OCI-LY1 (cell line): ENCODE measurements around the gene SMC6.

ENCODE experiments used
- H2AFZ ChIP-seq: fragments of 200-600 bp; sonication (generic), shearing (Covaris generic); 2 replicates; pipeline ENCODE4 v1.6.0; 2014; ENCODE audit warnings: antibody characterized with exemption, mild to moderate bottlenecking, low read length
- H3F3A ChIP-seq: fragments of 200-600 bp; sonication (generic), shearing (Covaris generic); 2 replicates; pipeline ENCODE4 v1.6.0; 2014; ENCODE audit warnings: mild to moderate bottlenecking, antibody characterized with exemption, low read length, moderate library complexity; ENCODE audit not compliant: insufficient read depth
- H3K27ac ChIP-seq: fragments of 200-600 bp; sonication (generic); 2 replicates; pipeline ENCODE4 v1.5.1; 2014; ENCODE audit warnings: low read length, mixed run types, mild to moderate bottlenecking, low read depth; ENCODE audit not compliant: poor library complexity, severe bottlenecking
- H3K27me3 ChIP-seq: fragments of 200-600 bp; sonication (generic); 2 replicates; pipeline ENCODE4 v1.6.0; 2014; ENCODE audit warnings: antibody characterized with exemption, mild to moderate bottlenecking, low read length, moderate library complexity; ENCODE audit not compliant: insufficient read depth
- H3K36me3 ChIP-seq: fragments of 200-600 bp; sonication (generic); 2 replicates; pipeline ENCODE4 v1.6.1; 2014; ENCODE audit warnings: mild to moderate bottlenecking, antibody characterized with exemption, low read length, moderate library complexity, mixed read lengths; ENCODE audit not compliant: insufficient read depth
- H3K4me1 ChIP-seq: fragments of 200-600 bp; sonication (generic); 2 replicates; pipeline ENCODE4 v1.5.1; 2014; ENCODE audit warnings: mild to moderate bottlenecking, low read length, moderate library complexity; ENCODE audit not compliant: insufficient read depth, severe bottlenecking
- H3K4me2 ChIP-seq: fragments of 200-600 bp; sonication (generic), shearing (Covaris generic); 2 replicates; pipeline ENCODE4 v1.6.1; 2014; ENCODE audit warnings: low read length
- H3K4me3 ChIP-seq: fragments of 200-600 bp; sonication (generic); 2 replicates; pipeline ENCODE4 v1.5.1; 2014; ENCODE audit warnings: low read length, low read depth, mild to moderate bottlenecking, mixed read lengths; ENCODE audit not compliant: poor library complexity, severe bottlenecking
- H3K79me2 ChIP-seq: fragments of 200-600 bp; shearing (Covaris generic); 2 replicates; pipeline ENCODE4 v1.6.1; 2016; ENCODE audit warnings: mixed run types, low read length, mixed read lengths; ENCODE audit not compliant: insufficient read depth
- H3K9ac ChIP-seq: fragments of 200-600 bp; sonication (generic), shearing (Covaris generic); 2 replicates; pipeline ENCODE4 v1.6.1; 2014; ENCODE audit warnings: mild to moderate bottlenecking, low read length, mixed read lengths
- H3K9me2 ChIP-seq: fragments of 200-600 bp; sonication (generic), shearing (Covaris generic); 2 replicates; pipeline ENCODE4 v1.6.1; 2014; ENCODE audit warnings: low read depth, mild to moderate bottlenecking, low read length, mixed read lengths
- H3K9me3 ChIP-seq: fragments of 200-600 bp; shearing (Covaris generic); 2 replicates; pipeline ENCODE4 v1.6.1; 2014; ENCODE audit warnings: low read length, mixed read lengths
- H4K20me1 ChIP-seq: fragments of 200-600 bp; sonication (generic), shearing (Covaris generic); 2 replicates; pipeline ENCODE4 v1.6.0; 2016; ENCODE audit warnings: mild to moderate bottlenecking, low read length; ENCODE audit not compliant: insufficient read depth
- EZH2 ChIP-seq: fragments of 200-600 bp; sonication (generic), shearing (Covaris generic); IDR thresholded peaks from 2 replicates; pipeline ENCODE4 v1.8.0; 2017; ENCODE audit warnings: borderline replicate concordance, mixed run types, mild to moderate bottlenecking, antibody characterized with exemption, low read length, moderate library complexity, mixed read lengths
- TF ChIP-seq, protein P1 (sequence below): fragments of 200-600 bp; sonication (generic), shearing (Covaris generic); IDR thresholded peaks from 2 replicates; pipeline ENCODE4 v1.5.1; 2017; ENCODE audit warnings: mild to moderate bottlenecking, antibody characterized with exemption, low read length, moderate library complexity, mixed read lengths

SMC6 gene

DNA sequence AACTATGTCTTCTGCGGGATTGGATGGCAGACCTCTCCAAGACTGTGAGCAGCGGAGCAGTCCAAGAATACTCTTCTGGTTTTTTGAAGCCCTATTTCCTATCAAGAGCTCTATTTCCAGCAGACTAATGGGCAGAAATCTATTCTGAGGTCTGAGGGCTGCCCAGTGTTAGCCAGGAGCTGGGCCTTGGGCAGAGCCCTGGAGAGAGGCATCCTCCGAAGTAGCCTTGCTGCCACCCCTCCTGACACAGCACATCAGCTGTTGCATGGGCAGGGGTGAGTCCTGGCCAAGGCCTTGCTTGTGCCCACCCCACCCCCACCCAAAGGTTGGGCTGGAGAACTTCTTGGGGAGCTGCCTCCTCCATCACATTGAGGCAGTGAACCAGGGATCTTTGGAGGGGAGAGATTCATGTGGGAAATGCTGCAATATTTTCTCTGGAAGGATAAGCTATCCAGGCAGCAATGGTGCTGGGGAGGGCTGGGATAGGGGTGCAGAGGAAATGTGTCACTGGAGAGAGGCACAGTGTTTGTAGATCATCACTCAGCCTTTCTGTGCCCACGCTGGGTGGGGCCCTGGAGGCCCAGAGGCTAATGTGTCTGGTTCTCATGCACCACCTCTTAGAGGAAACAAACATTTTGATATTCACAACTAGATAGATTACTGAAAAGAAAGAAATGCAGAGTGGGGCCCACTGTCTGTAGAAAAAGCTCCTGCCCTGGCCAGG is 108.5 kb downstream of the SMC6 start:
- Histone ChIP-seq H3K9ac (no peak overlapping the region), H3K27me3 (no peaks in the 10 kb centered on the region), H3K36me3 (no peaks in the 10 kb centered on the region), H2AFZ (no peak overlapping the region), H3K9me2 (no peaks in the 10 kb centered on the region), H3F3A (no peaks in the 10 kb centered on the region), H3K27ac (no peak overlapping the region), H4K20me1 (no peaks in the 10 kb centered on the region), H3K4me2 (no peak overlapping the region), H3K9me3 (no peaks in the 10 kb centered on the region), H3K4me3 (no peak overlapping the region), H3K79me2 (no peaks in the 10 kb centered on the region), H3K4me1 (peaks cover 4% of the 10 kb centered on the region)
- no peak for TF ChIP-seq EZH2
- TF ChIP-seq, protein P1, sequence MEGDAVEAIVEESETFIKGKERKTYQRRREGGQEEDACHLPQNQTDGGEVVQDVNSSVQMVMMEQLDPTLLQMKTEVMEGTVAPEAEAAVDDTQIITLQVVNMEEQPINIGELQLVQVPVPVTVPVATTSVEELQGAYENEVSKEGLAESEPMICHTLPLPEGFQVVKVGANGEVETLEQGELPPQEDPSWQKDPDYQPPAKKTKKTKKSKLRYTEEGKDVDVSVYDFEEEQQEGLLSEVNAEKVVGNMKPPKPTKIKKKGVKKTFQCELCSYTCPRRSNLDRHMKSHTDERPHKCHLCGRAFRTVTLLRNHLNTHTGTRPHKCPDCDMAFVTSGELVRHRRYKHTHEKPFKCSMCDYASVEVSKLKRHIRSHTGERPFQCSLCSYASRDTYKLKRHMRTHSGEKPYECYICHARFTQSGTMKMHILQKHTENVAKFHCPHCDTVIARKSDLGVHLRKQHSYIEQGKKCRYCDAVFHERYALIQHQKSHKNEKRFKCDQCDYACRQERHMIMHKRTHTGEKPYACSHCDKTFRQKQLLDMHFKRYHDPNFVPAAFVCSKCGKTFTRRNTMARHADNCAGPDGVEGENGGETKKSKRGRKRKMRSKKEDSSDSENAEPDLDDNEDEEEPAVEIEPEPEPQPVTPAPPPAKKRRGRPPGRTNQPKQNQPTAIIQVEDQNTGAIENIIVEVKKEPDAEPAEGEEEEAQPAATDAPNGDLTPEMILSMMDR = no peak

DNA sequence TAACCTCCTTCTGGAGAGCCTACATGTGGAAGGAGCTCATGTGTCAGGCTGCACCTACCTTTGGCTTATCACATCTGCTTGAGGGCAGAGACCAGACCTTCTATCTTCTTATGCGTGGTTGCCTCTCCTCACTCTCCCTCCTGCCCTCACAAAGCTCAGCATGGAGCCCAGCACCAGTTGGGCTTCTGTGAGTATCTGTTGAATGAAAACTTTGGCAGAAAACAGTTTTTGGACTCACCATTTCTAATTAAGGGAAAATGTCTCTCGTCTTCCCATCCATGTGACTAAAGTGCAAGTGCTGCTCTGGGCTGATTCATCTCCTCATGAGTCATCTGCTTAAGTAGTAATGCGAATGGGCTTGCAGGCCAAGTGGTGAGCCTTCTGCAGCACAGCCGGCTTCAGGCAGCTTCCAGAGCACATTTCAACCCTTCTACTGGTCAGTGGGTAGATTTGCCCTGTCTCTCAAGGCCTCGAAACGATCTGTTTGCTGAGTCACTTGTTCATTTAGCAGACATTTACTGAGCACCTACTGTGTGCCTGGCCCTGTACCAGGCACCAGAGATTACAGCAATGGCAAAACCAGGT is 110.5 kb downstream of the SMC6 start:
- Histone ChIP-seq H3K4me1 (peaks cover 4% of the 10 kb centered on the region), H3K27me3 (no peaks in the 10 kb centered on the region), H2AFZ (no peak overlapping the region), H3K9me2 (no peaks in the 10 kb centered on the region), H3F3A (no peaks in the 10 kb centered on the region), H3K4me2 (no peak overlapping the region), H3K79me2 (no peaks in the 10 kb centered on the region), H3K9ac (no peak overlapping the region), H3K27ac (no peak overlapping the region), H3K36me3 (no peaks in the 10 kb centered on the region), H4K20me1 (no peaks in the 10 kb centered on the region), H3K9me3 (no peaks in the 10 kb centered on the region), H3K4me3 (no peak overlapping the region)
- TF ChIP-seq EZH2 = no peak
- TF ChIP-seq, protein P1 = no peak

DNA sequence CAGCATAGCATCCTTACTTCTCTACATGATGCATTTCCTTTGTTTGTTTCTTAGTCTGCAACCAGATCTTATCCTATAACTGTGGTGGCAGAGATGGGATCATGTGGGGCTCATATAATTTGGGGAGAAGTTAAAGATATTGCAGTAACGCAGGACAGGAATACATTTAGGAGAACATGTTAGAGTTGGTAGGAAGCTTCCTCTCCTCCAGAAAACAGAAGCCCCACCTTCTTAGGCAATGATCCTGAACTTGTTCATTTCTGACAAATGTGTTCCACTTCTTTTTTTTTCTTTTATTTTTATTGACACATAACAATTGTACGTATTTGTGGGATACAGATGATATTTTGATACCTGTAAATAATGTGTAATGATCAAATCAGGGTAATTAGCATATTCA is 113.2 kb downstream of the SMC6 start:
- Histone ChIP-seq H3K4me3 (no peak overlapping the region), H3K9me2 (no peaks in the 10 kb centered on the region), H3K36me3 (no peaks in the 10 kb centered on the region), H3K4me1 (no peaks in the 10 kb centered on the region), H3K9me3 (no peaks in the 10 kb centered on the region), H4K20me1 (no peaks in the 10 kb centered on the region), H3K9ac (no peak overlapping the region), H3K4me2 (no peak overlapping the region), H3K79me2 (no peaks in the 10 kb centered on the region), H3F3A (no peaks in the 10 kb centered on the region), H3K27ac (no peak overlapping the region), H2AFZ (no peak overlapping the region), H3K27me3 (no peaks in the 10 kb centered on the region)
- TF ChIP-seq, protein P1 = no peak
- no peak for TF ChIP-seq EZH2
